GM18502 (cell line): ENCODE data around the gene SLC25A41.

Source experiments
- ATAC-seq: cut with Tn5 transposase; IDR thresholded peaks from one replicate; pipeline ENCODE4 v1.9.1; 2021; ENCODE audit warnings: mild to moderate bottlenecking; ENCODE audit not compliant: unreplicated experiment, poor library complexity

Gene SLC25A41

DNA sequence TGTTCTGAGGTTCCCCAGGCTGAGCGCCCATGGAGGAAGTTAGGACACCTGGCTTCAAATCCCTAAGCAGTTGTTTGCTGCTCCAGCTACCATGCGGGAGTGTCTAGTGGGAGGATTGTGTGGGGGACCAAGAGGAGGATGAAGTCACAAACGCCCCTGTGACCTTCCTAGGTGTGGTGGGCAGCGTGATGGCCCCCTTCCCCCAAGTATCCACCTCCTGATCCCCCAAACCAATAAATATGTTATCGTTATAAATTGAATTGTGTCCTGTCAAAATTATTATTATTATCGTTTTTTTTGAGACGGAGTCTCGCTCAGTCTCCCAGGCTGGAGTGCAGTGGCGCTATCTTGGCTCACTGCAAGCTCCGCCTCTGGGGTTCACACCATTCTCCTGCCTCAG is at the start of gene SLC25A41:
Gene SLC25A41, minus strand, starts transcription at position 101 of the 400 bp plus-strand sequence. Its CDS starts 70 bp downstream, at position 31.
- ATAC-seq = no peak

DNA sequence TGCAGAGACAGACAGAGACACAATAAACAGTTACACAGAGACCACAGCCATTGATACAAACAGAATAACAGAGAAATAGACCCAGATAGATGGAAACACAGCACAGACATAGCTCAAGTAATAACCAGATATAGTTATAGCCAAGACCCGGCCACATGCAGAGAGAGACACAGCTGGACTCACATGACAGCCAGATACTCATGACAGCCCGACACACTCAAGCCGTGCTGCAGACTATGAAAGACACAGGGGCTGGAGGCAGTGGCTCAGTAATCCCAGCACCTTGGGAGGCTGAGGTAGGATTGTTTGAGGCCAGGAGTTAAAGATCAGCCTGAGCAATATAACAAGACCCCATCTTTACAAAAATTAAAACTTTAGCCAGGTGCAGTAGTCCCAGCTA is 49.7 kb upstream of the SLC25A41 start:
- no peak for ATAC-seq

DNA sequence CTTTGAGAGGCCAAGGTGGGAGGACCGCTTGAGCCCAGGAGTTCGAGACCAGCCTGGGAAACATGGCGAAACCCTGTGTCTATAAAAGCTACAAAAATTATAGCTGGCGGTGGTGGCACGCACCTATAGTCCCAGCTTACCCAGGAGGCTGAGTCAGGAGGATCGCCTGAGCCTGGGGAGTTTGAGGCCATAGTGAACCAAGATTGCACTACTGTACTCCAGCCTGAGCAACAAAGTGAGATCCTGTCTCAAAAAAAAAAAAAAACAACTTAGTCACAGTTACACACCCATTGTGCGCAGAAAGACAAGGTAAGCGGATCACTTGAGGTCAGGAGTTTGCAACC is 48.8 kb upstream of the SLC25A41 start:
- ATAC-seq = no peak

DNA sequence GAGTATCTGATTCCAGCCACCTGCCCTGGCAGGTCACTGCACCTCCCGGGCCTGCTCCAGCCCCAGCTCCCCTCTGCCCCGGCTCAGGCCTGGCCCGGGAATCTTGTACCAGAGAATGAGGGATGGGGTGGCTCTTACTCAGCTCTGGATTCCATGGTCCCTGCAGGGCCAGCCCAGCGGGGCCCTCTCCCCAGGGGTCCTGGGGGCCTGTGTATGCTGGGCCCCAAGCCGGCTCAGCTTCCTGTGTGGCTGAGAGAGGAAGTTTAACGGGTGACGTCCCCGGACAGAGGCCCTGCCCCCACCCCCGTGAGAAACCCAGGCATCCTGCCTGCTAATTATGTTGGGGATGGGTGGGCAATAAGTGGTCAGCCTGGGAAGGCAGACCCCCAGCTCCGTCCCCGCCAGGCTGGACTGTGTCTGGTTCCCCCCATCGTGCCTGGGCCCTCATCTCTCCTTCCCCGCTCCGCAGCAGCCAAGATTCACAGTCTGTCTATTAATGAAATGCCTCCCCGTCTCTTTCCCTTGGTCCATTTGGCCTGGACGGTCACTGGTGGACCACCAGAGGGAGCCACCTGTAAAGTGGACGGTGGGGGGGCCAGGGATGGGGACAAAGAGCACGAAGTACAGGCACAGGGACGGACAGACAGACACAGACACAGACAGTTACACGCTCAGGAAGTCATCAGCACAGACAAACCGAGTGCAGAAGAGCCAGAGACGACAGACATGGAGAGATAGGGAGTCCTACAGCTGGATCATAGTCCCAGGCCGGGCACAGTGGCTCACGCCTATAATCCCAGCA is 48.2 kb upstream of the SLC25A41 start, which contains the start of gene DENND1C:
Gene DENND1C, minus strand, starts transcription at position 247 of the 802 bp plus-strand sequence. Its CDS starts 92 bp downstream, at position 155.
- ATAC-seq = peak; percentile 66

DNA sequence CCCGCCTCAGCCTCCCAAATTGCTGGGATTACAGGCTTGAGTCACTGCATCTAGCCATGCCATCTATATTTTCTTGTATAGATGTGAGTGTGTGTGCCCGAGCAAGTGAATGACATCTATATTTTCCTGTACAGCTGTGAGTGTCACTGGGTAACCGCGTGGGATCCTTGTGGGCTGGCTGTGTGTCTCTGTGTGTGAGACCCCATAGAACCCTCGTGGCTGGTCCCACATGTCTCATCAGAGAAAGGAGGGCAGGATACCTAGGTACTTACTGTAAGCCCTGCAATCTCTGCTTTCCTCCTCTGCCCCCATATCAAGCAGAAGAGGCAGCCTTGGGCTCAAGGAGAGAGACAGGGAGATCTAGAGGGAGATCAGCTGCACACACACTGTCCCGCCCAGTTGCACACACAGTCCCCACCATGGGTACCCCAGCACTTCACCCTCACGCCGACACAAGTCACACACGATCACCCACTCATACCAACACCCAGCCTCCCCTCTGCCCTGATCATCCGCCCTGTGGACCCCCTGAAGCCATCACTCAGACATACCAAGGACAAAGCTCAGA is 47.4 kb upstream of the SLC25A41 start:
- ATAC-seq = no peak

DNA sequence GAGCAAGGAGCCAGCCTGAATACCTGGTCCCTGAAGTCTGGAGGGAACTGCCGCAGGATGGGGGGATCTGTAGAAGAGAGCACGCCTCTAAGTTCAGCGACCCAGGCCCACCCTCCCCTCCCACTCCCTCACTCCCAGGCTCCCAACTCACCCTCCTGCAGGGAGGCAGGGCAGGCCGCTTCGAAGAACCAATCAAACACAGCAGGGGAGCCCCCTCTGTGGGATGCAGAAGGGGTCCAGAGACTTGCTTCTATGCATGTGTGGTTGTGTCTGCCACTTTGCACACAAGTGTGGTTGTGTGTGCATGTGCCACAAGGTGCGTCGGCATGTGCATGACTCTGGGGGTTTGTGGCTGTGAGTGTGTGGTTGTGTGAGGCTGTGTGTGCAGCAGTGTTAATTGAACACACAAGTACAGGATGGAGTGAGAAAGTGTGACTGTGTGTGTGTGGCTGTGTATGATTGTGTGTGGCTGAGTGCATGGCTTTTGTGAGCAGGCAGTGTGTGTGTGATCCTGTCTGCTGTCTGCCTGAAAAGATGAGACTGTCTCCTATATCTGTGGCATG is 46.4 kb upstream of the SLC25A41 start:
- no peak for ATAC-seq

DNA sequence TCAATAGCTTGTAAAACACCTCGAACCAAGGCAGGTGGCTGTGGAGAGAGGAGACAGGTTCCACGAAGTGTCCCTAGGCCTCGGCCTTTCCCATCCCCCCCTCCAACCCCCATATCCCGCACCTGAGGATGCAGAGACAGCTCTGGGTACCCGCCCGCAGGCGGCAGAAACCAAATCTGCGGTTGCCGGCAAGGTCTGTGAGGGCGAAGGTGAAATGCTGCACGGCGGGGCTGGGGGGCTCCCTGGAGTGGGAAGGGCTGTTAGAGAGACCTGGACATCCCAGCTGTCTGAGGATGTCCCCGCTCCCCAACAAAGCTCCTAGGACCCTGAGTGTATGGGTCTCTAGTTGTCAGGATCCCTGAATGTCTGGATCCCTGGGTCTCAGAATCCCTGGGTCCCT is 45.3 kb upstream of the SLC25A41 start:
- ATAC-seq = no peak

DNA sequence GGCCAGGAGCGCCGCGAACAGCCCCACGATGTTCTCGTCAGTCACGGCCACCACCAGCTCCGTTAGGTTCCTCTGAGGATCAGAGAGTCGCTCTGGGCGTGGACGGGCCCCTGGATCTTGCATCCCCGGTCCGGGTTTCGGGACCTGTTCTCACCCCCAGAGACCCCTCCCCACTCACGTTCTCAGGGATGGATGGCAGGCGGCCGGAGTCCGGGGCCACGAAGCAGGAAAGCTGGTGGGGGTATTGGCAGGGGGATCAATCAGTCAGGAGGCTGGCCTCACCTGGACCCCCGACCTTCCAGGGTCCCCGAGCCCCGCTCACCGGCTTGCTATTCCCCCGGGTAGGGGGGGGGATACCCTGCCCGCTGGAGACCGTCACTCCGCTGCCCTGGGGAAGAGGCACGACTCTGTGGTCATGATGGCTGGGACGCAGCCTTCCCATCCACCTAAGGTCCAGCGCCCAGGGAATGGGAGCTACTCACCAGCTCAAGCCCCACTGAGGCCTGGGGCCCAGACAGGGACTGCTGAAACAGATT is 43.4 kb upstream of the SLC25A41 start:
- no peak for ATAC-seq

DNA sequence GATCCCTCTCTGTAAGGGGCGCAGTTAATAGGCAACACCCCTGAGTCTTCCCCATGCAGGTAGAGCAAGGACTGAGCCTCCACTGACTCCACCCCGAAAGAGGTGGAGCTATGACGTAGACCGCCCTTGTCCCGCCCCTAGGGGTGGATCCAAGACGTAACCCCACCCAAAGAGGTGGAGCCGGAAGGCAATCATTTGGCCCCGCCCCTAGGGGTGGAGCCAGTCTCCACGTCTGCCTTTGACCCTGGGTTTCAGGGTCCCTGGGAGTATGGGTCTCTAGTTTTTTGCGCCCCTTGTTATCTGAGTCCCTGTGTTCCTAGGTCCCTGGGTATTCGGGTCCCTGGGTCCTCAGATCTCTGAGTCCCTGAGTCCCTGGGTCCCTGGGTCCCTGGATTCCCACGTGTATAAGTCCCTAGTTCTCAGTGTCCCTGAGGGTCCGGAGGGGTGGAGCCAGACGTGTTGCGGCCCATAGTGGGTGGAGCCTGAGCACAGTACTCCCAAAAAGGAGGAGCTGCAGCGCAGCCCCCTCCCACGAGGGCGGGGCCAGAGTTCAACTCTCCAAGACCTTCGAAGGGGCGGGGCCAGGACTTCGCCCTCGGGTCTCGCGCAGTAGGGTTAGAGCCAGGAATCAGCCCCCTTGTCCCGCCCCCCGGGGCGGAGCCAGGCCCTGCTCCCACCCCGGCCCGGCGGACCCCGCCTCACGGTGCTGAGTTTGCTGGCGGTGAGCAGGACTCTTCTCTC is 42.8 kb upstream of the SLC25A41 start:
- no peak for ATAC-seq

DNA sequence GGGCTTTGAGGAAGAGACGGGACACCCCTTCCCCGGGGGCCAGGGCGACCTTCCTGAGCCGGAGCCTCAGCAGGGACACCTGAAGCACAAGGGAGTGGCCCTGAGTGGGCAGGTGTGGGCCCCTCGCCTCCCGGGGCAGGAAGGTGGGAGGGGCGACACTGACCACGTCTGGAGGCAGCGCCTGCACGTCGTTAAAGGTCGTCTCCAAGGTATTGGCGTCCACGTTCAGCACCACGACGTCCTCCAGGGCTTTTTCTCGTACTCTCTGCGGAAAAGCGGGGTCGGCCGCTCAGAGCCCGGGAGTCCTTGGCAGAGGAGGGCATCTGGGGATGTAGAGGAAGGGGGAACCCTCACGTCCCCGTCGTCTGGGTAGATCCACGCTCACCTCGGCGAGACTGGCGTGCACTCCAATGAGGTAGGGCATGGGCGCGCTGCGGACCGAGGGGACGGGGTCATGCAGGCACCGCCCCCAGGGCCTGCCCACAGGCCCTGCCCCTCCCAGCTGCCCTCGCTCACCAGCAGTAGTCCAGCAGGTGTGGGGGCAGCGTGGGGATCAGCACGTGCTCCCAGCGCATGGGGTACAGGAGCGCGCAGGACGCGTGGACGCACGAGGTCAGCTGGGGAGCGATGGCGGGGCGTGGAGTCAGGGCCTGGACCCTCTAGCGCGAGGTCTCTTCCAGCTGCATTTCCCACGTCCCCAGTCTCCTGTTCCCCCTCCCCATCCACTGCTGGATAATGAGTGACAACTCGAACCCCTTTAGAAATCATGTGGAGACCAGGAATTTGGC is 42.0 kb upstream of the SLC25A41 start:
- ATAC-seq = no peak

DNA sequence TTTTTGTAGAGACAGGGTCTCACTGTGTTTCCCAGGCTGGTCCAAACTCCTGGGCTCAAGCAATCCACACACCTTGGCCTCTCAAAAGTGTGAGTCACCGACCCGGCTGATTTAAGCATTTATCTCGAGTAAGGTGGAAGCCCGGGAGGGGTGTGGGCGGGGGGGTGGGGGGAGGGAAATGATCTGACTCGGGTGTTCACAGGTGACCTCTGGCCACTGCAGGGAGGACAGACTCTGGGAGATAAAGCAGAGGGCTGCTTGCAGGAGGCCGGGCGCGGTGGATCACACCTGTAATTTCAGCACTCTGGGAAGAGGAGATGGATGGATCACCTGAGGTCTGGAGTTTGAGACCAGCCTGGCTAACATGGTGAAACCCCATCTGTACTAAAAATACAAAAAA is 40.1 kb upstream of the SLC25A41 start:
- ATAC-seq = no peak

DNA sequence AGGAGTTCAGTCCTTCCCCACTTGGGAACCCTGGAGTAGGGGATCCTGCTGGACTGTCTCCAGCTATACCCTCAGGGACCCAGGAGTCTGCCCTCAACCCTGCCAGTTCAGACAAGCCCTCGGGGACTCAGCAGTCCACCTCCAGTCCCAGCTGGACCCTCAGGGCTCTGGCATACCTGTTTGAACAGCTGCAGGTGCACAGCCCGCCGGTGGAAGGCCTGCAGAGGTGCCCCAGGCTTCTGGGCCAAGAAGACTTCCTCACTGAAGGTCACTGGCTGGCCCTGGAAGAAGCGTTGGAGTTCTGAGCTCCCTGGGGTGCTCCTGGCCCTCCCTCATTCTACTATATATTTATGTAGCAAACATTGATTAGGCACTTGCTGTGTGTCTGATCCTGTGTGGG is 39.1 kb upstream of the SLC25A41 start:
- no peak for ATAC-seq

DNA sequence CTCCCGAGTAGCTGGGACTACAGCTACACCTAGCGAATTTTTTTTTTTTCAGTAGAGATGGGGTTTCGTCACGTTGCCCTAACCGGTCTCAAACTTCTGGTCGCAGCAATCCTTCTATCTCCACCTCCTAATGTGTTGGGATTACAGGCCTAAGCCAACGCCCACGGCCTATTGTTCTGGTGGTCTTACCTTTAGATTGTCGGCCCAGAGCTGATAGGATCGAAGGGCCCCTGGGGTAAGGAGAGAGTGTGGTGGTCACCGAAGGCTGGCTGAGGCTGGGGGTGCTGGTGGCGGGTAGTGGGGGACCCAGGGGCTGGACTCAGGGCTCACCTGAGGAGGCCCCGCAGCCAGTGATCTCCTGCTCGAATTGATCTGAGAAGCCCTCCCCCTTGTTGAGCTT is 37.5 kb upstream of the SLC25A41 start:
- ATAC-seq = no peak

DNA sequence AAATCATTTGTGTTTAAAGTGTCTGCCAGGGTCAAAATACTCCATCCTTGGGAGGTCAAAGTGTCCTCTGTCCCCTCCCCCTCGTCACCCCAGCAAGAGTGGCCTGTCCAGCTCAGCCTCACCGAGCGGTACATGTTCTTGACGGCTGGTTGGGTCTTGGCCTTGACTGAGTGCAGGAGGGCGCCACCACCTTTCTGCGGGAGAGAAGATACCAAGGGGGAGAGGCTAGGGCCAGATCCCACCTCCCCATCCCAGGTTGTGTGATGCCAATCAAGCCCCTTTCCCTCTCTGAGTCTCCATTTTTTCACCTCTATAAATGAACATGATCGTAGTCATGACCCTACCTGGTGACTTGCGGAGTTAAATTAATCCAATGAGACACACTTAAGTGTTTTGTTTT is 36.6 kb upstream of the SLC25A41 start:
- no peak for ATAC-seq

DNA sequence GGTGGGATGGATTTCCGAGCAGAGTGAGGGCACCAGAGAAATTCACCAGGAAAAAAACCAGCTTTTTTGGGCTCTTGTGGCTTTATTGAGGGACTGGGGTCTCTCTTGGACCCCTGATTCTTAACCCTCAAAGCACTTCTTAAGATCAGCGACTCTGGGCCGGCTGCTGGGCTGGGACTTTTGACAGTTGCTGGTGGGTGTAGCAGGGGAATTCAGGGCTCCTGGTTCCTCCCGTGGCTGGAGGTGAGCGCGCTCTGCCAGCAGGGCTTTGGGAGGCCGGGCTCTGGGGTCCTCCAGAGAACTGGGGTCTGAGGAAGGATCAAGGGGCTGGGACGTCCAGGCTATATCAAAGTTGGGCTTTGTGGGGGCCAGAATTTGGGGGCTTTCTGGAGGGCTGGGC is 33.8 kb upstream of the SLC25A41 start:
- no peak for ATAC-seq

DNA sequence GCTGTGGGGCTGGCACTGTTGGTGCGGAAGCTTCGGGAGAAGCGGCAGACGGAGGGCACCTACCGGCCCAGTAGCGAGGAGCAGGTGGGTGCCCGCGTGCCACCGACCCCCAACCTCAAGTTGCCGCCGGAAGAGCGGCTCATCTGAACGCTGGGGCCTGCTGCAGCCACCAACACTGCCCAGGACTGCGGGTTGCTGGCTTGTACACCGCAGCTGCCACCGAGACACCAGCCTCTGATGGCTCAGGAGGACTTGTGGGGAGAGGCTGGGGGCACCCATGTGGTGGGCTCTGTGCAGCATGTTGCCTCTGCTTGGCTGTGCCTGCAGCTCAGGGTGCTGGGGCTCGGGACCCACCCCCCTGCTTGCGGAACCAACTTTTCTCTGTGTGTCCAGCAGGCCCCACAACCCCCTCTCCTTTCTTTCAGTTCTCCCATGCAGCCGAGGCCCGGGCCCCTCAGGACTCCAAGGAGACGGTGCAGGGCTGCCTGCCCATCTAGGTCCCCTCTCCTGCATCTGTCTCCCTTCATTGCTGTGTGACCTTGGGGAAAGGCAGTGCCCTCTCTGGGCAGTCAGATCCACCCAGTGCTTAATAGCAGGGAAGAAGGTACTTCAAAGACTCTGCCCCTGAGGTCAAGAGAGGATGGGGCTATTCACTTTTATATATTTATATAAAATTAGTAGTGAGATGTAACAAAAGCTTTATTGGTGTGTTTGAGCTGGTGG is 33.1 kb upstream of the SLC25A41 start:
- ATAC-seq = no peak

DNA sequence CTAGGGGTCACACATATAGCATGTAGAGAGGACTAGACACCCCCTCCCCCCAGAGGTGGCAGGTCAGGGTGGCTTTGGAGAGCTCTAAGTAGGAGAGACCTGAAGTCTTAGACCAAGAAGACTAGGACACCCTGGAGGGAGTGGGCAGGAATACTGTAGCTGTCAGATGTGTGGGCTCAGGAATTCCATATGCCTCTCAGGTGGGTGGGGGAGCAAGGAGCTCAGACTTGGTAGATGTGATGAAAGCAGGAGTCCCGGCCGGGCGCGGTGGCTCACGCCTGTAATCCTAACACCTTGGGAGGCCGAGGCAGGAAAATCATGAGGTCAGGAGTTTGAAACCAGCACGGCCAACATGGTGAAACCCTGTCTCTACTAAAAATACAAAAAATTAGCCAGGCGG is 32.1 kb upstream of the SLC25A41 start:
- no peak for ATAC-seq

DNA sequence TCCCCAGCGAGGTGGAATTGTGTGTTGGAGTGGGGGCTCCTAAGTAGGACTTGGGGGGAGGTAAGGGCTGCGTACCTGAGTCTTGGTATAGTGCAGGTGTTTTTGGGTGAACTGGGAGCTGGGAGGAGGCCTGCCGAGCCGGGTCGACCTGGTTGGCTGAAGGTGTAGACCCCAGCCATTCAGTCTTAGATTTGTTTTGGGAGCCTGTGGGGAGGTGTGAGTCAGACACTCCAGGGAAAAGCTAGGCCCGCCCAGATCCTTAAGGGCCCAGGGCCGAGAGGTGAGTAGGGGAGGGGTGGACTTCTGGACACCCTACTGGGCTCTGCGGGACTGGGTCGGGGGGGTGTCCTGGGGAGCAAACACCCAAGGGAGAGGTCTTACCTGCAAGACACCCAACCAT is 31.4 kb upstream of the SLC25A41 start:
- no peak for ATAC-seq

DNA sequence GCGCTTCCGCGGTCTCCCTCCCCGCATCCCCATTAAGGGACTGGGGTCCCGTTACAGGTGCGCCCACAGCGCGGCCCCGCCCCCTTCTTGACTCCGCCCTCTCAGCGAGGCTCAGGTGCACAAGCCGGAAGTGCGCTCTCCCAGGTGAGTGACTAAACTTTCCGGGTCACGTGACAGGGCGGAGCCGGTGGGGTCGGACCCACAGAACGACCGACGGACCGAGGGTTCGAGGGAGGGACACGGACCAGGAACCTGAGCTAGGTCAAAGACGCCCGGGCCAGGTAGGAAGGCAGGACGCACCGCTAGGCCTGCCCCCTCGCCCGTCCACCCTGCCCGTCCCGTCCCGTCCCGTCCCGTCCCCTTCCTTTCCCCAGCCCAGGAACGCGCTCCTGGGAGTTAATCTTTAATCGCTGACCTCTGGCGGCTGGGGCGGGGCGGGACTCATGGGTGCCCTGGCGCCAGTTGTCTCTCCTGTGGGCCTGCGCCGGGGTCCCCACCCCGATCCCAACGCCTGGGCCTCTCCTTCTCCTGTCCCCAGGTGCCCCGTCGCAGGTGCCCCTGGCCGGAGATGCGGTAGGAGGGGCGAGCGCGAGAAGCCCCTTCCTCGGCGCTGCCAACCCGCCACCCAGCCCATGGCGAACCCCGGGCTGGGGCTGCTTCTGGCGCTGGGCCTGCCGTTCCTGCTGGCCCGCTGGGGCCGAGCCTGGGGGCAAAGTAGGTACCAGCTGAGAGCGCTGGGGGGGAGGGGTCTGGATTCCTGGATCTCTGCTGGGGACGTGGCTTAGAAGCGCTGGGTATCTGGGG is 30.7 kb upstream of the SLC25A41 start, which contains the start of gene CRB3:
Gene CRB3, plus strand, starts transcription at position 202 of the 804 bp plus-strand sequence. Its CDS starts 431 bp downstream, at position 633.
- no peak for ATAC-seq
